IPS-15b (cell line): Measurements from ENCODE around the gene MARCKSL1.

Experiments
- H3K27me3 ChIP-seq: one replicate; pipeline ENCODE4 v1.6.1; 2013; ENCODE audit warnings: low read length; ENCODE audit not compliant: control insufficient read depth, insufficient read depth
- H3K36me3 ChIP-seq: one replicate; pipeline ENCODE4 v1.6.1; 2013; ENCODE audit warnings: low read length; ENCODE audit not compliant: control insufficient read depth, insufficient read depth
- H3K4me1 ChIP-seq: one replicate; pipeline ENCODE4 v1.6.1; 2013; ENCODE audit warnings: mild to moderate bottlenecking, low read length; ENCODE audit not compliant: control insufficient read depth, insufficient read depth
- H3K4me3 ChIP-seq: one replicate; pipeline ENCODE4 v1.5.1; 2013; ENCODE audit warnings: low read depth, low read length
- H3K9ac ChIP-seq: one replicate; pipeline ENCODE4 v1.6.1; 2013; ENCODE audit warnings: low read depth, mild to moderate bottlenecking, low read length
- H3K9me3 ChIP-seq: one replicate; pipeline ENCODE4 v1.6.1; 2013; ENCODE audit warnings: mild to moderate bottlenecking, low read length; ENCODE audit not compliant: control insufficient read depth, insufficient read depth

MARCKSL1 gene

GRCh38 chr1:32329931-32330466 lies 6.0 kb downstream of the MARCKSL1 start:
- Histone ChIP-seq H3K36me3 (peaks cover 59% of the 10 kb centered on the region), H3K4me3 (no peak overlapping the region), H3K9me3 (no peaks in the 10 kb centered on the region)

GRCh38 chr1:32327204-32327603 lies 8.8 kb downstream of the MARCKSL1 start:
- no peak overlapping the region for H3K4me3 ChIP-seq
- H3K4me1 ChIP-seq = no peaks in the 10 kb centered on the region
- H3K9me3 ChIP-seq = no peaks in the 10 kb centered on the region
- peaks cover 43% of the 10 kb centered on the region for H3K36me3 ChIP-seq
- no peaks in the 10 kb centered on the region for H3K27me3 ChIP-seq
- no peak overlapping the region for H3K9ac ChIP-seq

More at GRCh38 chr1:32329931-32330466, 6.0 kb downstream of the MARCKSL1 start:
- Histone ChIP-seq H3K9ac (no peak overlapping the region), H3K27me3 (no peaks in the 10 kb centered on the region), H3K4me1 (peaks cover 2% of the 10 kb centered on the region)

GRCh38 chr1:32321712-32322291 lies 14.2 kb downstream of the MARCKSL1 start:
- Histone ChIP-seq H3K27me3 (no peaks in the 10 kb centered on the region), H3K36me3 (peaks cover 16% of the 10 kb centered on the region), H3K9me3 (no peaks in the 10 kb centered on the region), H3K9ac (no peak overlapping the region), H3K4me1 (no peaks in the 10 kb centered on the region), H3K4me3 (no peak overlapping the region)

- H3K4me3 ChIP-seq = no peak overlapping the region
- no peaks in the 10 kb centered on the region for H3K27me3 ChIP-seq
- H3K36me3 ChIP-seq = peaks cover 12% of the 10 kb centered on the region
- H3K9ac ChIP-seq = no peak overlapping the region
- no peaks in the 10 kb centered on the region for H3K4me1 ChIP-seq
- H3K9me3 ChIP-seq = no peaks in the 10 kb centered on the region
Measured at GRCh38 chr1:32318127-32318869, 17.7 kb downstream of the MARCKSL1 start.

GRCh38 chr1:32316903-32317277 lies 19.1 kb downstream of the MARCKSL1 start:
- H3K36me3 ChIP-seq = peaks cover 12% of the 10 kb centered on the region
- H3K4me3 ChIP-seq = no peak overlapping the region
- no peaks in the 10 kb centered on the region for H3K9me3 ChIP-seq
- no peaks in the 10 kb centered on the region for H3K27me3 ChIP-seq
- no peaks in the 10 kb centered on the region for H3K4me1 ChIP-seq
- no peak overlapping the region for H3K9ac ChIP-seq

GRCh38 chr1:32311709-32312393 lies 24.2 kb downstream of the MARCKSL1 start:
- Histone ChIP-seq H3K4me3 (no peak overlapping the region), H3K9ac (no peak overlapping the region), H3K27me3 (no peaks in the 10 kb centered on the region)

GRCh38 chr1:32309960-32310359 lies 26.1 kb downstream of the MARCKSL1 start:
- no peak overlapping the region for H3K9ac ChIP-seq
- no peaks in the 10 kb centered on the region for H3K27me3 ChIP-seq
- H3K4me3 ChIP-seq = no peak overlapping the region
- H3K4me1 ChIP-seq = no peaks in the 10 kb centered on the region
- H3K36me3 ChIP-seq = peaks cover 9% of the 10 kb centered on the region
- H3K9me3 ChIP-seq = no peaks in the 10 kb centered on the region

More at GRCh38 chr1:32311709-32312393, 24.2 kb downstream of the MARCKSL1 start:
- peaks cover 3% of the 10 kb centered on the region for H3K36me3 ChIP-seq
- no peaks in the 10 kb centered on the region for H3K4me1 ChIP-seq
- H3K9me3 ChIP-seq = no peaks in the 10 kb centered on the region

GRCh38 chr1:32307324-32307723 lies 28.7 kb downstream of the MARCKSL1 start:
- H3K4me3 ChIP-seq = no peak overlapping the region
- no peaks in the 10 kb centered on the region for H3K4me1 ChIP-seq
- no peak overlapping the region for H3K9ac ChIP-seq
- H3K9me3 ChIP-seq = no peaks in the 10 kb centered on the region
- peaks cover 16% of the 10 kb centered on the region for H3K36me3 ChIP-seq
- no peaks in the 10 kb centered on the region for H3K27me3 ChIP-seq

GRCh38 chr1:32305310-32305709 lies 30.7 kb downstream of the MARCKSL1 start:
- Histone ChIP-seq H3K4me3 (no peak overlapping the region), H3K27me3 (no peaks in the 10 kb centered on the region), H3K4me1 (no peaks in the 10 kb centered on the region), H3K9me3 (no peaks in the 10 kb centered on the region), H3K9ac (no peak overlapping the region), H3K36me3 (peaks cover 16% of the 10 kb centered on the region)

GRCh38 chr1:32303997-32304622 lies 31.9 kb downstream of the MARCKSL1 start:
- H3K4me1 ChIP-seq = no peaks in the 10 kb centered on the region
- H3K9me3 ChIP-seq = no peaks in the 10 kb centered on the region
- H3K27me3 ChIP-seq = no peaks in the 10 kb centered on the region
- H3K36me3 ChIP-seq = peaks cover 18% of the 10 kb centered on the region
- no peak overlapping the region for H3K4me3 ChIP-seq
- H3K9ac ChIP-seq = no peak overlapping the region

- Histone ChIP-seq H3K9ac (no peak overlapping the region), H3K9me3 (no peaks in the 10 kb centered on the region), H3K36me3 (peaks cover 20% of the 10 kb centered on the region), H3K4me3 (no peak overlapping the region), H3K27me3 (no peaks in the 10 kb centered on the region), H3K4me1 (no peaks in the 10 kb centered on the region)
Measured at GRCh38 chr1:32303358-32303757, 32.7 kb downstream of the MARCKSL1 start.
